ENCODE measurements around the gene S100A14.
"Not testable (repeated sequence)": the region's sequence is repeated elsewhere in the genome, so short reads cannot be mapped to it uniquely, and the experiment has no call there.

The S100A14 gene

DNA sequence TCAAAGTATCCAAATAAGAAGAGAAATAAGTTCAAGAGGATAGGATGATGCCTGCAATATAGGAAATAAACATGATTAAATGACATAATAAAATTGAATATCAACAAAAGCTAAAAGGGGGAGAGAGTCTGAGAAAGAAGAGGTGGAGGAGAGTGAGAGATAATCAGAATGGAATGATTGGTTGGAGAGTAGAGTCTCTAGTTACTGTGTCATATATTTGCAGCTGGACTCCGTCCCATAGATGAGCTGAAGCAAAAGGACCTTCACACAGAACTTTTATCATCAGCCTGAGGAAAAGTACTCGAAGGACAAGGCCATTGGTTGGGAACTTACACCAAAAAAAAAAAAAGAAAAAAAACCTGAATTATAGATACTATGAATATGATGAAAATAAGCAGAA lies 27.6 kb downstream of the S100A14 start:
- no peak for DNase-seq (ENCODE audit: low read depth in 2 of 3, low spot score in 2 of 3)

DNA sequence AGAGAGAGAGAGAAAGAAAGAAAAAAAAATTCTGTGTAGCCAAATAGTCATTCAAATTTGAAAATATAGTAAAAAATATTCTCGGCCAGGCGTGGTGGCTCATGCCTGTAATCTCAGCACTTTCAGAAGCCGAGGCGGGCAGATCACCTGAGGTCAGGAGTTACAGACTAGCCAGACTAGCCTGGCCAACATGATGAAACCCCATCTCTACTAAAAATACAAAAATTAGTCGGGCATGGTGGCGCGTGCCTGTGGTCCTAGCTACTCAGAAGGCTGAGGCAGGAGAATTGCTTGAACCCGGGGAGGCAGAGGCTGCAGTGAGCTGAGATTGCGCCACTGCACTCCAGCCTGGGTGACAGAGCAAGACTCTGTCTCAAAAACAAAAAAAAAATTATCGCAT lies 28.1 kb downstream of the S100A14 start:
- not testable (repeated sequence) for DNase-seq (ENCODE audit: low read depth in 2 of 3, low spot score in 2 of 3)

DNA sequence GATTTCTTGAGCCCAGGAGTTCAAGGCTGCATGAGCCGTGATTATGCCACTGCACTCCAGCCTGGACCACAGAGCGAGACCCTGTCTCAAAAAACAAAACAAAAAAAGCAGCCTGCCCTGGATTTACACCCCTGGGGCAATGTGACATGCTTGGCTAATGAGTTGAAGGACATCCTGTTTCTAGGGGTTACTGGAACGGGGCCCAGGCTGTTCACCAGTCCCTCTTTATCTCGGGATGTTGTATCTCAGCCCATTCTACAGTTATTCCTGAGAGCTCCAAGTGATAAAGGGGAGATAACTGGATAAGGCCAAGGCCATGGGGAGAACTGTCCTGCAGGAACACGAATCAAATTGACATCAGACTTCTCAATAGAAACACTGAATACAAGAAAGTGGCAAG lies 28.8 kb downstream of the S100A14 start:
- no peak for DNase-seq (ENCODE audit: low read depth in 2 of 3, low spot score in 2 of 3)

DNA sequence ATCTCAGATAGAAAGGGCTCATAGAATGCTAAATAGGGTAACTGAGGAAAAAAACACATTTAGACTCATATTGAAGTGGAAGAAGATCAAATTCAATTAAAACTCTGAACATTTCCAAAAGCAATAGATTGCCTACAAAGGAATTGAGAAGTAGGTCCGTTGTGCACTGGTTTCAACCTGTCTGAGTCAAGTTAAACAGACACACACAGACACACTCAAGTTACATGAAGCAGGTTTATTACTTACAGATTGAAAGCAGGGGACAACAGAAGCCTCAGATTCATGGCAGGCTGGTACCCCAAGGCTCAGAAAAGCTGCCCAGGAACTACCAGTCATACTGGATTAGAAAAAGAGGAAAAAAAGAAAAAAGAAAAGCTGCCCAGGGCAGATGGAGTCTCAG lies 29.8 kb downstream of the S100A14 start:
- DNase-seq (ENCODE audit: low read depth in 2 of 3, low spot score in 2 of 3) = no peak

DNA sequence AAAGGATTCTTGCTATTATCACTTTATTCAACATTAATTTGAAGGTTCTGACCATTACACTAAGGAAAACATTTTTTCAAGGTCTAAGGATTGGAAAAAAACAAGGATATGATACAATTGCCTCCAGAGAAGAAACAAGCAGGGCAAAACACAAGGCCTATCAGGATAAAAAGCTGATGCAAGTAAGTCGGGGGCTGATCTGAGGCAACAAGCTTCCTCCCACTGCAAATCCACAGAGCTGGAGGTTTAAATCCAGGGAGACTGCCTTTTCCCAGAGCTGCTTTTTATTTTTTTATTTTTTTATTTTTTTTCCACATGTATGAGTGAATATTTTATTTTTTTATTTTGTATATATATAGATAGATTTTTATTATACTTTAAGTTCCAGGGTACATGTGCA lies 31.1 kb downstream of the S100A14 start:
- DNase-seq (ENCODE audit: low read depth in 2 of 3, low spot score in 2 of 3) = no peak

DNA sequence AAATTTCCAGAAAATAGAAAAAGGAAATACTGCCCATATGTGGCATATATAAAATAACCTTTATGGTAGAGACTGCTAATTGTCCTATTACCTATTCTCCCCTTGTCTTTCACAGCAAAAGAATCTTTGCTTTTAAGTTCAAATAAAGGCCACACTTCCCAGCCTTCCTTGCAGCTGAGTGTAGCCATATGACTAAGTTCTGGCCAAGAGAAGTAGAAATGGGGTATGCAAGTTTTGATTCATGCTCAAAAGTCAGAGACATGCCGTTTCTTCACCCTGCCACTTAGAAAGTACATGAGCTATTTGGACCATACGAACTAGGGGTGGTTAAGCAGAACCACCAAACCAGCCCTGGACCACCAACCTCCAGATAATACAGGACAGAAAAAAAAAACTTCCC lies 32.1 kb downstream of the S100A14 start:
- DNase-seq (ENCODE audit: low read depth in 2 of 3, low spot score in 2 of 3) = no peak

DNA sequence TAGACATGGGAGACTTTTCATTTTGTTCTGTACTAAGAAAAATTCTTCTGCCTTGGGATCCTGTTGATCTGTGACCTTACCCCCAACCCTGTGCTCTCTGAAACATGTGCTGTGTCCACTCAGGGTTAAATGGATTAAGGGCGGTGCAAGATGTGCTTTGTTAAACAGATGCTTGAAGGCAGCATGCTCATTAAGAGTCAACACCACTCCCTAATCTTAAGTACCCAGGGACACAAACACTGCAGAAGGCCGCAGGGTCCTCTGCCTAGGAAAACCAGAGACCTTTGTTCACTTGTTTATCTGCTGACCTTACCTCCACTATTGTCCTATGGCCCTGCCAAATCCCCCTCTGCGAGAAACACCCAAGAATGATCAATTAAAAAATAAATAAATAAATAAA lies 32.6 kb downstream of the S100A14 start:
- DNase-seq (ENCODE audit: low read depth in 2 of 3, low spot score in 2 of 3) = not testable (repeated sequence)

DNA sequence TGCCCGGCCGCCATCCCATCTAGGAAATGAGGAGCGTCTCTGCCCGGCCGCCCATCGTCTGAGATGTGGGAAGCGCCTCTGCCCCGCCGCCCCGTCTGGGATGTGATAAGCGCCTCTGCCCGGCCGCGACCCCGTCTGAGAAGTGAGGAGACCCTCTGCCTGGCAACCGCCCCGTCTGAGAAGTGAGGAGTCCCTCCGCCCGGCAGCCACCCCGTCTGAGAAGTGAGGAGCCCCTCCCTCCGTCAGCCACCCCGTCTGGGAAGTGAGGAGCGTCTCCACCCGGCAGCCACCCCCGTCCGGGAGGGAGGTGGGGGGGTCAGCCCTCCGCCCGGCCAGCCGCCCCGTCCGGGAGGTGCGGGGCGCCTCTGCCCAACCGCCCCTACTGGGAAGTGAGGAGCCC lies 33.3 kb downstream of the S100A14 start:
- DNase-seq (ENCODE audit: low read depth in 2 of 3, low spot score in 2 of 3) = not testable (repeated sequence)

DNA sequence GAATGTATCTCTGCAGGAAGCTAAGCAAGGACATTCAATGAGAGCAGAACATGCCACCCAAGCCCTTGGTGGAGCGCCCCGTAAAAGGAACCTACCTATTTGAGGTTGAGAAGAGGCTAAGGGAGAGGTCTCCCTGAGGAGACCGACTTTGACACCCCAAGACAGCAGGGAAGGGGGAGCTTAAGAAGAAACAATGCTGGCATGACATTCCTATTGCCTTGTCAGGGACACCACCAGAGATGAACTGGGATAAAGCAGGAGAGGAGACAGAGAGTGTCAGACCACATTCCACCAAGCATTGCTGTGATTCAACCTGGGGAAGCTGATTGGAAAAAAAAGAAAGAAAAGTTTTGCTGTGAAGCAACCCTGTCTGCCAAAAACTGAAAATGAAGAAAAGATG lies 37.2 kb downstream of the S100A14 start:
- no peak for DNase-seq (ENCODE audit: low read depth in 2 of 3, low spot score in 2 of 3)

DNA sequence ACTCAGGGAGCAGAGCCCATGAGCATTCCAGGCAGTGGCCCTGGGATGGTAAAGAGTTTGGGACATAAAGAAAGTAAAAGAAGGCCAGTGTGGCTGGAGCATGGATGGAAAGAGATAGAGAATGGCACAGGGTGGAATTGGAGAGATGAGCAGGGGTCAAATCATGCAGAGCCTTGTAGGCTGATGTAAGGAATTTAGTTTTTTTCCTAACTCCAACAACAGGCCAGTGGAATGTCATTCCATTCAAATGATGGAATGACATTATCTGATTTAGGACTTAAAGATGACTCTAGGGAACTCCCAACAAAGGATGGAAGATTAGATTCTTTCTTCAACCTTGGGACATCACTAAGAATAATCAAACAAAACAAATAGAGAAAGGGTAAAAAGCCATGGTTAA lies 37.6 kb downstream of the S100A14 start:
- no peak for DNase-seq (ENCODE audit: low read depth in 2 of 3, low spot score in 2 of 3)

DNA sequence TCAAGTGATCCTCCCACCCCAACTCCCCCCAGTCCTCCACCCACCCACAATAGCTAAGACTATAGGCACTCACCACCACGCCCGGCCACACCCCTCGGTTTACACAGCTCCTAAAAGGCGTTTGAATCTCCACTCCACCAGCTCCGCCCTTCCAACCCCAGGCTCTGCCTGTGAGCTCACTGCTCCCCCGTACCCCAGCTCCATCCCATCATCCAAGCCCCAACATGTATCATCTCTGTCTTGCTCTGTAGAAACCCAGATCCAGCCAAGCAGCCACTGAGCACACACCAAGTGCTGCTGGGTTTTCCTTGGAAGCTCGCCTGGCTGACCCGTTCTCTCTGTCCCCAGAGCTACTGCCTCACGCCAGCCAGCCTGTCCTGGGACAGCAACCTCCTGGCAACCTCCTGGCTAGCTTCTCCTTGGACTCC lies 38.5 kb downstream of the S100A14 start:
- no peak for DNase-seq (ENCODE audit: low read depth in 2 of 3, low spot score in 2 of 3)

DNA sequence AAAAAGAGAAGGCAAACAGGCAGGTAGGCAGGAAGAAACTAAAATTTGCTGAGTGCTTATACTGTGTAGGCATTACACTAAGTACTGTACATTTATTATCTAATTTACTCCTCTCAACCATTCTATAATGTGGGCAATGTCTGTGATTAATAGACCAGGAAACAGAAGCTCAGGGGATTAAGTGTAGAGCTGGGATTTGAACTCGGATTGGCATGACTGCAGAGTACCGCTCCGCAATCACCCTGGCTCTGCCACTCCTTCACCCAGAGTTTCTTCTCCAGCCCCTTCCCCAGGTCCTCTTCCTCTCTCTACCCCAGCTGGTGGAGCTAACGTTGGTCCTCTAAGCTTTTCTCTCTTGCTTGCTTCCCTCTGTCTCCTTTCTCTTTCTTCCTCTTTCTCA lies 39.0 kb downstream of the S100A14 start:
- DNase-seq (ENCODE audit: low read depth in 2 of 3, low spot score in 2 of 3) = no peak

DNA sequence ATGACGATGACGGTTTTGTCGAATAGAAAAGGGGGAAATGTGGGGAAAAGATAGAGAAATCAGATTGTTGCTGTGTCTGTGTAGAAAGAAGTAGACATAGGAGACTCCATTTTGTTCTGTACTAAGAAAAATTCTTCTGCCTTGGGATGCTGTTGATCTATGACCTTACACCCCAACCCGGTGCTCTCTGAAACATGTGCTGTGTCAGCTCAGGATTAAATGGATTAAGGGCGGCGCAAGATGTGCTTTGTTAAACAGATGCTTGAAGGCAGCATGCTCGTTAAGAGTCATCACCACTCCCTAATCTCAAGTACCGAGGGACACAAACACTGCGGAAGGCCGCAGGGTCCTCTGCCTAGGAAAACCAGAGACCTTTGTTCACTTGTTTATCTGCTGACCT lies 40.6 kb downstream of the S100A14 start:
- DNase-seq (ENCODE audit: low read depth in 2 of 3, low spot score in 2 of 3) = not testable (repeated sequence)

DNA sequence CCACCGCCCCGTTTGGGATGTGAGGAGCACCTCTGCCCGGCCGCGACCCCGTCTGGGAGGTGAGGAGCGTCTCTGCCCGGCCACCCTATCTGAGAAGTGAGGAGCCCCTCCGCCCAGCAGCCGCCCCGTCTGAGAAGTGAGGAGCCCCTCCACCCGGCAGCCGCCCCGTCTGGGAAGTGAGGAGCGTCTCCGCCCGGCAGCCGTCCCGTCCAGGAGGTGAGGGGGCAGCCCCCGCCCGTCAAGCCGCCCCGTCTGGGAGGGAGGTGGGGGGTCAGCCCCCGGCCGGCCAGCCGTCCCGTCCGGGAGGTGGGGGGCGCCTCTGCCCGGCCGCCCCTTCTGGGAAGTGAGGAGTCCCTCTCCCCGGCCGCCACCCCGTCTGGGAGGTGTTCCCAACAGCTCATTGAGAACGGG lies 41.0 kb downstream of the S100A14 start:
- not testable (repeated sequence) for DNase-seq (ENCODE audit: low read depth in 2 of 3, low spot score in 2 of 3)

DNA sequence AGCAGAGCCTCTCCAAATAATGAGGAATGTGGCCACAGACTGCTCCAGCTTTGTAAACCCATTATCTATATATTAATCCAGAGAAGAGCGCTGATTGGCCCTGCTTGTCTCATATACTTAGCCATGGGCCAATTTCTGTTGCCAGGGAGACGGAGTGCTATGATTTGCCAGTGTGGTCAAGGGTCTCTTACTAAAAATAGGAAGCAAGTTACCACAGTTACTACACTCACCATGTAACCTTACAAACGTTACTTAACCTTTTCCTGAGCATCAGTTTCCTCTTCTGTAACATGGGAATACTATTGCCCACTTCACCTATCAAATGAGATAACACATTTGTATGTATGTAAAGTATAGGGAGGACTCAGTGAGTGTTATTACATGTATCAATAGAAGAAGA lies 42.8 kb downstream of the S100A14 start:
- no peak for DNase-seq (ENCODE audit: low read depth in 2 of 3, low spot score in 2 of 3)

DNA sequence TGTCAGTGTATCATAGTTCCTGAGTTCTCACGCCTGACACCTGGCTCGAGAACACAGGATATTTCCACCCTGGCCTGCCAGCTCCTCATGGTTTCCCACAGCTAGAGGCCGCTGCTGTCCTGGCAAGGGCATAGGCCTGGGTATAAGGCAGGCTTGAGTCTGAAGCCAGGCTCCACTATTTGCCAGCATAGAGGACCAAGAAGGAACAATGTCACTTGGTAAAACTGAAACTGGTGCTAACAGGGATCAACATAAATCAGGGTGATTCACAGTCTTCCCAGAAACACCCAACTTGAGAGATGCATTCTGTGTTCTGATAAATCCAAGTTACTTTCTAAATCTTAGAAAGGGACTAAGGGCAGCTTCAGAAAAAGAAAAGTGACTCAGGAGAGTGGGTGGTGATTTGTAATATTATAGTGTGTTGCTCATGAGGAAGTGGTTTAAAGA lies 43.5 kb downstream of the S100A14 start:
- peak in 1 of 3 experiments; percentile 38 for DNase-seq (ENCODE audit: low read depth in 2 of 3, low spot score in 2 of 3)

DNA sequence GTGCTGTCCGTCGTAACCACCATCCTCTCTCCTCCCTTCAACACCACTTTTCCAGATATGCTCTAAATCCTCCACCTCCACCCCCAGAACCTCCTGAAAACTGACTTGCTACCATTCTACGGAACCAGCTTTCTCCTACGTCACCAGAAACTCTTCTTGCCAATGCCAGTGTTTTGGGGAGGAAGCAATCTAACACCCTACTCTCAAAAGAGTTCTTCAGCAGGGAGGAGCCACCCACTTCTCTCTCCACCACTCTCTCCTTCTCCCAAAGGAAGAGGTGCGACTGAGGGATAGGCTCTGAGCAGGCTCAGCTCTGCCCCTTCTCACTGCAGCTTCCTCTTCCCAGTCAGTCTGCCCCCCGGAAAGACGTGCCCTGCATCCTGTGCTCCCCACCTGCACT lies 44.4 kb downstream of the S100A14 start:
- DNase-seq (ENCODE audit: low read depth in 2 of 3, low spot score in 2 of 3) = no peak

DNA sequence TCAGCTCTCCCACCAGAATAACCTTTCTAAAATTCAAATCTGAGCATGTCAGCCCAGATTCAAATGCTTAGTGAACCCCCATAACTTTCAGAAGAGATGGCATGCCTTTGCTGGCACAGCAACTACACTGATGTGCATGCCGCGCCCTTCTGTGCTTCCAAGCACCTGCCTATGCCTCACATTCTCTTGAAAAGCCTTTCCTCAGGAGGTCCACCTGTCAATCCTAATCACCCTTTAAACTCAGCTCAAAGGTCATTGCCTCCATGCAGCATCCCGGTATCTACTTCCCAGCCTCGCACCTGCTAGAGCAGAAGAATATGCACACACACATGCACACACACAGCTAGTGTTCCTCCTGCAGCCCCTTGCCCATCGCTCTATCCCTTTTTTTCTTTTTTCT lies 45.3 kb downstream of the S100A14 start:
- no peak for DNase-seq (ENCODE audit: low read depth in 2 of 3, low spot score in 2 of 3)

DNA sequence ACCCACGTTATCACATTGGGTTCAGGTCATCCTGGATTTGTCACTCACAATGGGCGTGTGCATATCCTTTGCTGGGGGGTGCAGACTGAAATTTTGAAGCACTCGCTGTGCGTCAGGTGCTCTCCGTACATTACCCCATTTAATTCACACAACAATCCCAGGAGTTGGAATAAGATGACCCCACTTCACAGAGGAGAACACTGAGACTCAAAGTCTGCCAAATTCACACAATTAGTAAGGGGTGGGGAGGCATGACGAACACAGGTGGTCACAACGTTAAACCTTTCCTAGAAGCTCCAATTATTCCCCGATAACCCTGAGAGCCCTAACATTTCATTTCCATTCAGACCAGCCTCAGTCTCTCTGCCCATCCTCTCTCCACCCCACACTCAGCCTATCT lies 46.7 kb downstream of the S100A14 start:
- no peak for DNase-seq (ENCODE audit: low read depth in 2 of 3, low spot score in 2 of 3)

DNA sequence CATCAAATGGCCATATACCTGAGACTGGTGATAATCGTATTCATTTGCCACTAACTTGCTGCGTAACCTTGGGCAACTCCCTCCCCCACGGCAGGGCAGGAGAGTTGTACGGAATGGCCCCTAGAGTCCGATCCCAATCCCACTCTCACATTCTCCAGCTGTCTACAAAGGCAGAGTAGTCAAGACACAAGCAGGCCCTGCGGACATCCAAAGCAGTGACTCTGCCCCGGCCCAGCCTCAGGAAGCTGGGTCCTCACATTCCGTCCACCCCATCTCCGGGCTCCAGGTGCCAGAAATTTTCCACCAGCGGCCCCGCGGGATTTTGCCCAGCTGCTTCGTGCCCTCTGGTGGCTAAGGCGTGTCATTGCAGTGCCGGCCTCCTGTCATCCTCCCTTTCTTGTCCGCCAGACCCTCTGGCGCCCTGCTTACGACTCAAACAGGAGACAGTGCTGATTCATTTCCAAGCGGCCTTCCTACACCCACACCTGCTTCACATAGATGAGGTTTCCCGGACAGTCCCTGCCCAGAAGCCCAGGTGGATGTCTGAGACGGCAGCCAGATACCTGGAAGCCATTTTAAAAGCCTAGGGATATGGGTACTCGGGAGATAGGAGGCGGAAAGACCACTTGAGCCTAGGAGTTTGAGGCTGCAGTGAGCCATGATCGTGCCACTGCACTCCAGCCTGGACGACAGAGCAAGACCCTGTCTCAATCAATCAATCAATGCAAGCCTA lies 47.6 kb downstream of the S100A14 start:
- DNase-seq (ENCODE audit: low read depth in 2 of 3, low spot score in 2 of 3) = peak; percentile 64 to 83 (median 79)

DNA sequence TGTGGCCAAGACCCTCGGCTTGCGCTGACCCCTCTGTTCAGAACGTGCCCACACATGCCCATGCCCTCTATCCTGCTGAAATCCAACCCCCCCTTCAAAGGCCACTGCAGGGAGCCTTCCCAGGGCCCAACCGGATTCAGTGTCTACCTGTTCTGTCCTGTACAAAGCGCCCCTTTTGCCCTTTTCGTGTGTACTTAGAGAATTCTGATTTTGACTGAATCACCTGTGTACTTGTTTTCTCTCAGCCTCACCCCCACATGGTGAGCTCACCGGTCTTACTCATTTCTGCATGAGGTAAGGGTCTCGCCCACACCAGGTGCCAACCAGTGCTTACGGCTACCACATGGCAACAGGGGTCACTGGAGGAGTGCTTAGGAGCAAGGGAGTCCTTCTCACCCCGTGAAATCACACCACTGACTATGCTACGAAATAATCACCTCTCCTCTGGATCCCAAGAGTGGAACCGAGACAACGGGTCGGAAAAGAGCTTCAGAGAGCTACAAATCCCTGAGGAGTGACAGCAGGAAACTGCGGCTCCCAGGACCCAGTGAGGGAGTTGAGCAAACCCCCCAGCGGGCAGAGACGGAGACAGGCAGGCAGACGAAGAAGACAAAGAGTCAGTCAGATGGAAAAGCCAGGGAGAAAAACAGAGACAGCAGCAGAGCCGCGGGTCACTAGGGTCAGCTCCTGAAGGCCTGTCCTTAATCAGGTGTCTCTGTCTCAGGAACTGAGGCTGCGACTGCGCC lies 48.3 kb downstream of the S100A14 start:
- peak in 1 of 3 experiments; percentile 30 for DNase-seq (ENCODE audit: low read depth in 2 of 3, low spot score in 2 of 3)

All from activated CD8-positive, alpha-beta memory T cell treated with anti-CD3 and anti-CD28 coated beads for 48 hours (primary cell).